Liver (tissue), 9 donors: Measurements from ENCODE around the gene MARK3. TPM values are rescaled to one million over a fixed set of nuclear protein-coding genes. Genes with fewer than 3 reads are reported as not detected.

Experiments
- DNase-seq: peaks from one replicate; pipeline ENCODE4 v3.0.0-alpha.2; 2017; ENCODE audit warnings: low spot score
- H3K27ac ChIP-seq, 2 donors: one replicate each; pipeline ENCODE4 v1.7.0; 2013; ENCODE audit warnings: inconsistent platforms in 2 of 2, low read length in 2 of 2, control low read depth in 1 of 2, low read depth in 1 of 2, mild to moderate bottlenecking in 1 of 2
- H3K27me3 ChIP-seq, 4 donors: one replicate each; pipeline versions ENCODE4 v1.6.1 to v1.7.0; 2013; ENCODE audit warnings: low read length in 3 of 4, inconsistent platforms in 1 of 4, mild to moderate bottlenecking in 1 of 4, moderate library complexity in 1 of 4; ENCODE audit not compliant: control insufficient read depth in 4 of 4, insufficient read depth in 4 of 4
- H3K36me3 ChIP-seq, 4 donors: one replicate each; pipeline versions ENCODE4 v1.6.1 to v1.7.0; 2013; ENCODE audit warnings: low read length in 3 of 4, mild to moderate bottlenecking in 3 of 4, low read depth in 1 of 4, moderate library complexity in 1 of 4; ENCODE audit not compliant: control insufficient read depth in 4 of 4, insufficient read depth in 3 of 4
- H3K4me1 ChIP-seq, 4 donors: one replicate each; pipeline versions ENCODE4 v1.6.1 to v1.7.0; 2013; ENCODE audit warnings: low read length in 3 of 4, mild to moderate bottlenecking in 3 of 4, moderate library complexity in 1 of 4; ENCODE audit not compliant: control insufficient read depth in 4 of 4, insufficient read depth in 4 of 4
- H3K4me3 ChIP-seq, 3 donors: one replicate each; pipeline versions ENCODE4 v1.6.1 to v1.7.0; 2013; ENCODE audit warnings: low read length in 3 of 3, control low read depth in 1 of 3, low read depth in 1 of 3, mild to moderate bottlenecking in 1 of 3
- H3K9ac ChIP-seq, 2 donors: one replicate each; pipeline ENCODE4 v1.7.0; 2013; ENCODE audit warnings: low read length in 2 of 2, mild to moderate bottlenecking in 2 of 2, moderate library complexity in 2 of 2, control low read depth in 1 of 2, low read depth in 1 of 2
- H3K9me3 ChIP-seq, 4 donors: one replicate each; pipeline versions ENCODE4 v1.6.1 to v1.7.0; 2013; ENCODE audit warnings: low read length in 3 of 4; ENCODE audit not compliant: control insufficient read depth in 4 of 4
- EGR1 ChIP-seq, 2 donors: IDR thresholded peaks; 2 replicates each; pipeline ENCODE4 v1.6.1; 2016 to 2018; ENCODE audit warnings: antibody characterized with exemption in 2 of 2, low read depth in 2 of 2
- FOXA1 ChIP-seq: IDR thresholded peaks from 2 replicates; pipeline ENCODE4 v1.6.1; 2016; ENCODE audit warnings: antibody characterized with exemption
- FOXA2 ChIP-seq: IDR thresholded peaks from 2 replicates; pipeline ENCODE4 v1.6.1; 2016; ENCODE audit warnings: antibody characterized with exemption
- GABPA ChIP-seq, 2 donors: IDR thresholded peaks in 1 of 2; conservative IDR thresholded peaks in 1 of 2; 2 replicates each; pipeline ENCODE4 v1.6.1; 2016; ENCODE audit warnings: antibody characterized with exemption in 2 of 2, mild to moderate bottlenecking in 1 of 2, moderate library complexity in 1 of 2
- HNF4A ChIP-seq, 2 donors: conservative IDR thresholded peaks; 2 replicates each; pipeline ENCODE4 v1.6.1; 2016; ENCODE audit warnings: antibody characterized with exemption in 2 of 2, mild to moderate bottlenecking in 2 of 2
- JUND ChIP-seq, 2 donors: IDR thresholded peaks; 2 replicates each; pipeline ENCODE4 v1.6.1; 2016; ENCODE audit warnings: antibody characterized with exemption in 2 of 2
- TAF1 ChIP-seq: conservative IDR thresholded peaks from 2 replicates; pipeline ENCODE4 v1.6.1; 2016; ENCODE audit warnings: antibody characterized with exemption, mild to moderate bottlenecking
- WGBS: extraction: QIAGEN DNeasy Blood & Tissue Kit; methylation state at CpG from one replicate; pipeline ENCODE4 v1.1.7; 2013; 5-methylcytosine and 5-hydroxymethylcytosine counted together
- polyA plus RNA-seq, 2 donors: library from polyadenylated mRNA; stranded (reverse) in 1 of 2; unstranded in 1 of 2; fragments of 200-250 nt in 1 of 2; fragments of >200 nt in 1 of 2; fragmentation: Nextera tagmentation in 1 of 2; extraction: Ambion mirVana in 1 of 2; gene quantifications; one replicate each; pipeline versions ENCODE4 v1.2.1 to v1.2.3, GENCODE V29; 2013 to 2015
- total RNA-seq, 2 donors: library from RNA; depleted of rRNA; stranded (reverse); fragments of >200 nt; gene quantifications; one replicate each; pipeline ENCODE4 v1.2.3, GENCODE V29; 2014
- TF ChIP-seq, protein P1 (sequence below): fragments of 150-350 bp; IDR thresholded peaks from 2 replicates; pipeline ENCODE4 v1.5.1; 2017; ENCODE audit warnings: improper control_type of control experiment, low read depth, low read length; ENCODE audit not compliant: missing input control
- TF ChIP-seq, protein P2 (sequence below): IDR thresholded peaks from 2 replicates; pipeline ENCODE4 v1.6.1; 2016; ENCODE audit warnings: antibody characterized with exemption, mild to moderate bottlenecking
- TF ChIP-seq, protein P3 (sequence below): IDR thresholded peaks from 2 replicates; pipeline ENCODE4 v1.6.1; 2016; ENCODE audit warnings: antibody characterized with exemption
- TF ChIP-seq, protein P4 (sequence below): IDR thresholded peaks from 2 replicates; pipeline ENCODE4 v1.6.1; 2016; ENCODE audit warnings: antibody characterized with exemption
- TF ChIP-seq, protein P5 (sequence below): IDR thresholded peaks from 2 replicates; pipeline ENCODE4 v1.6.1; 2016; ENCODE audit warnings: antibody characterized with exemption
- donor health status: healthy.
- donor health status: healthy.
- donor health status: healthy.
- donor health status: healthy.
- donor health status: healthy.

Gene MARK3
- total and polyA plus RNA-seq, 4 donors = 14.1 to 86.0 (median 33.0) TPM

DNA sequence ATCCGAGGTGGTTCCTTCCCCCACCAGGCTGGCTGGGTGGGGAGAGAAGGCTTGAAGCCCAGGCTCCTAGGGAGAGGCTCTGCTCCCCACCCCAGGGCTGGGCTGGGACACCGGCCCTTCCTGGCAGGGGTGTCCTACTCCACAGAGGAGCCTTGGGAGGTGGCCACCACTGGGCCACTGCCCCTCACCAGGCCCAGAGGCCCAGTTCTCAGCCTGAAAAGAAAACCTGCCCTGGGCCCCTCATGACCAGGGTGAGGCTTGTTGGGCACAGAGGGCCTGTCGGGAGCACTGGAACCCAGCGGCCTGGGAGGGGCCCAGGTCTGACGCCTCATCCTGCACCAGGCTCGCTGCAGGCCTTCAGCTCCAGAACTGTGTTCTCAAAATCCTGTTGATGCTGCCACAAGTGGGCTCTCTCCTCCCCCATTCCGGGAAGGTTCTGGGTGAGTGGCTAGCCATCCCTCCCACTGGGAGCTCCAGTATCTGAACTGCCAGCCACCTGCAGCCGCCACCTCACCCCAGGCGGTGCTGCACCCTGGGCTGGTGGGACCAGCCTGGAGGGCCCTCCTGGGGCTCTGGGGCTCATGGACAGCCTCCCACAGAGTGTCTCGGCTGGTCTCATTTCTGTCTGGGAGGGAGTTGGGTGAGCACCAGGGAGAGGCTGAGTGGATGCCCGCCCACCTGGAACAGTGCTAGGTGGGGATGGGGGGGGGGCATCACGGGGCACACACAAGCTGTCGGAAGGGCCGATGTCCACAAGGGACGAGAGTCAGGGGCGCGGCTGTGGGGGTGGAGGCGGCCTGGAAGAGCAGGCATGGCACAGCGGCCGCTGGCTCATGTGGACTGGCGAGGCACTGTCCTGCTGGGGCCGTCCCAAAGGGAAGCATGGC is 165.5 kb downstream of the MARK3 start:
- Histone ChIP-seq H3K9me3 (no peaks in the 10 kb centered on the region), H3K27ac (no peak overlapping the region), H3K4me1 (no peaks in the 10 kb centered on the region), H3K36me3 (peaks cover 0 to 2% (median 0%) of the 10 kb centered on the region in 4 donors), H3K9ac (no peak overlapping the region), H3K27me3 (no peaks in the 10 kb centered on the region), H3K4me3 (no peak overlapping the region)
- WGBS = 85% methylated on average over 22 of the region's 22 CpGs
- no peak for DNase-seq
- no peak for TF ChIP-seq HNF4A (conservative IDR thresholded peaks at IDR 0.05)
- TF ChIP-seq, protein P1, sequence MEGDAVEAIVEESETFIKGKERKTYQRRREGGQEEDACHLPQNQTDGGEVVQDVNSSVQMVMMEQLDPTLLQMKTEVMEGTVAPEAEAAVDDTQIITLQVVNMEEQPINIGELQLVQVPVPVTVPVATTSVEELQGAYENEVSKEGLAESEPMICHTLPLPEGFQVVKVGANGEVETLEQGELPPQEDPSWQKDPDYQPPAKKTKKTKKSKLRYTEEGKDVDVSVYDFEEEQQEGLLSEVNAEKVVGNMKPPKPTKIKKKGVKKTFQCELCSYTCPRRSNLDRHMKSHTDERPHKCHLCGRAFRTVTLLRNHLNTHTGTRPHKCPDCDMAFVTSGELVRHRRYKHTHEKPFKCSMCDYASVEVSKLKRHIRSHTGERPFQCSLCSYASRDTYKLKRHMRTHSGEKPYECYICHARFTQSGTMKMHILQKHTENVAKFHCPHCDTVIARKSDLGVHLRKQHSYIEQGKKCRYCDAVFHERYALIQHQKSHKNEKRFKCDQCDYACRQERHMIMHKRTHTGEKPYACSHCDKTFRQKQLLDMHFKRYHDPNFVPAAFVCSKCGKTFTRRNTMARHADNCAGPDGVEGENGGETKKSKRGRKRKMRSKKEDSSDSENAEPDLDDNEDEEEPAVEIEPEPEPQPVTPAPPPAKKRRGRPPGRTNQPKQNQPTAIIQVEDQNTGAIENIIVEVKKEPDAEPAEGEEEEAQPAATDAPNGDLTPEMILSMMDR = no peak
- no peak for TF ChIP-seq EGR1 (IDR thresholded peaks at IDR 0.05; ENCODE audit: low read depth in 2 of 2)
- TF ChIP-seq FOXA1 = no peak
- TF ChIP-seq, protein P2, sequence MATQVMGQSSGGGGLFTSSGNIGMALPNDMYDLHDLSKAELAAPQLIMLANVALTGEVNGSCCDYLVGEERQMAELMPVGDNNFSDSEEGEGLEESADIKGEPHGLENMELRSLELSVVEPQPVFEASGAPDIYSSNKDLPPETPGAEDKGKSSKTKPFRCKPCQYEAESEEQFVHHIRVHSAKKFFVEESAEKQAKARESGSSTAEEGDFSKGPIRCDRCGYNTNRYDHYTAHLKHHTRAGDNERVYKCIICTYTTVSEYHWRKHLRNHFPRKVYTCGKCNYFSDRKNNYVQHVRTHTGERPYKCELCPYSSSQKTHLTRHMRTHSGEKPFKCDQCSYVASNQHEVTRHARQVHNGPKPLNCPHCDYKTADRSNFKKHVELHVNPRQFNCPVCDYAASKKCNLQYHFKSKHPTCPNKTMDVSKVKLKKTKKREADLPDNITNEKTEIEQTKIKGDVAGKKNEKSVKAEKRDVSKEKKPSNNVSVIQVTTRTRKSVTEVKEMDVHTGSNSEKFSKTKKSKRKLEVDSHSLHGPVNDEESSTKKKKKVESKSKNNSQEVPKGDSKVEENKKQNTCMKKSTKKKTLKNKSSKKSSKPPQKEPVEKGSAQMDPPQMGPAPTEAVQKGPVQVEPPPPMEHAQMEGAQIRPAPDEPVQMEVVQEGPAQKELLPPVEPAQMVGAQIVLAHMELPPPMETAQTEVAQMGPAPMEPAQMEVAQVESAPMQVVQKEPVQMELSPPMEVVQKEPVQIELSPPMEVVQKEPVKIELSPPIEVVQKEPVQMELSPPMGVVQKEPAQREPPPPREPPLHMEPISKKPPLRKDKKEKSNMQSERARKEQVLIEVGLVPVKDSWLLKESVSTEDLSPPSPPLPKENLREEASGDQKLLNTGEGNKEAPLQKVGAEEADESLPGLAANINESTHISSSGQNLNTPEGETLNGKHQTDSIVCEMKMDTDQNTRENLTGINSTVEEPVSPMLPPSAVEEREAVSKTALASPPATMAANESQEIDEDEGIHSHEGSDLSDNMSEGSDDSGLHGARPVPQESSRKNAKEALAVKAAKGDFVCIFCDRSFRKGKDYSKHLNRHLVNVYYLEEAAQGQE = no peak
- TF ChIP-seq, protein P3, sequence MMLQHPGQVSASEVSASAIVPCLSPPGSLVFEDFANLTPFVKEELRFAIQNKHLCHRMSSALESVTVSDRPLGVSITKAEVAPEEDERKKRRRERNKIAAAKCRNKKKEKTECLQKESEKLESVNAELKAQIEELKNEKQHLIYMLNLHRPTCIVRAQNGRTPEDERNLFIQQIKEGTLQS = no peak
- TF ChIP-seq, protein P4, sequence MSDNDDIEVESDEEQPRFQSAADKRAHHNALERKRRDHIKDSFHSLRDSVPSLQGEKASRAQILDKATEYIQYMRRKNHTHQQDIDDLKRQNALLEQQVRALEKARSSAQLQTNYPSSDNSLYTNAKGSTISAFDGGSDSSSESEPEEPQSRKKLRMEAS = no peak
- no peak for TF ChIP-seq JUND (IDR thresholded peaks at IDR 0.05)
- TF ChIP-seq, protein P5, sequence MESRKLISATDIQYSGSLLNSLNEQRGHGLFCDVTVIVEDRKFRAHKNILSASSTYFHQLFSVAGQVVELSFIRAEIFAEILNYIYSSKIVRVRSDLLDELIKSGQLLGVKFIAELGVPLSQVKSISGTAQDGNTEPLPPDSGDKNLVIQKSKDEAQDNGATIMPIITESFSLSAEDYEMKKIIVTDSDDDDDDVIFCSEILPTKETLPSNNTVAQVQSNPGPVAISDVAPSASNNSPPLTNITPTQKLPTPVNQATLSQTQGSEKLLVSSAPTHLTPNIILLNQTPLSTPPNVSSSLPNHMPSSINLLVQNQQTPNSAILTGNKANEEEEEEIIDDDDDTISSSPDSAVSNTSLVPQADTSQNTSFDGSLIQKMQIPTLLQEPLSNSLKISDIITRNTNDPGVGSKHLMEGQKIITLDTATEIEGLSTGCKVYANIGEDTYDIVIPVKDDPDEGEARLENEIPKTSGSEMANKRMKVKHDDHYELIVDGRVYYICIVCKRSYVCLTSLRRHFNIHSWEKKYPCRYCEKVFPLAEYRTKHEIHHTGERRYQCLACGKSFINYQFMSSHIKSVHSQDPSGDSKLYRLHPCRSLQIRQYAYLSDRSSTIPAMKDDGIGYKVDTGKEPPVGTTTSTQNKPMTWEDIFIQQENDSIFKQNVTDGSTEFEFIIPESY = no peak
- TF ChIP-seq FOXA2 = no peak

DNA sequence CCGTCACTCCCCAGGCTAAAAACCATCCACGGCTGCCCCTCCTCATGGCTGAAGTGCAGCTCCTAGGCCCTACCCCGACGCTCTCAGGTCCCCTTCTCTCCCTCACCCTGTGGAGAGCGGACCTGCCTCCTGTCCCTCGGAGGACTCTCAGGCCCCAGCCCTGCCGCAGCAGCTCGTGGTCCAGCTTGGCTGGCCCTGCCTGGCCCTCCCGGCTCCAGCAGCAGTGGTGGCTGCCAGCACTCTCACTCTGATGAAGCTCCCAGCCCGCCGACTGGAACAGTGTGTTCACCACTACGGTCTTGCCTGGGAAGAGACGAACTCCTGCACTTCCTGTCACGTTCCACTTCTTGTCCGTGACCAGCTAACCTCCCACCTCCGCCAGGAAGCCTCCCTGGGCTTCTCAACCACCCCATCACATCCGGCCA is 166.1 kb downstream of the MARK3 start:
- no peaks in the 10 kb centered on the region for H3K4me1 ChIP-seq
- H3K36me3 ChIP-seq = peaks cover 0 to 2% (median 0%) of the 10 kb centered on the region in 4 donors
- 87% methylated on average over 17 of the region's 17 CpGs for WGBS
- DNase-seq = no peak
- no peaks in the 10 kb centered on the region for H3K27me3 ChIP-seq
- H3K4me3 ChIP-seq = no peak overlapping the region
- H3K9me3 ChIP-seq = no peaks in the 10 kb centered on the region
- H3K27ac ChIP-seq = no peak overlapping the region
- no peak overlapping the region for H3K9ac ChIP-seq
- TF ChIP-seq, protein P5 = no peak
- TF ChIP-seq, protein P3 = no peak
- TF ChIP-seq, protein P1 = no peak
- TF ChIP-seq GABPA (IDR thresholded peaks at IDR 0.05 in 1 of 2, conservative IDR thresholded peaks at IDR 0.05 in 1 of 2) (no peak), TAF1 (no peak), EGR1 (IDR thresholded peaks at IDR 0.05; ENCODE audit: low read depth in 2 of 2) (no peak)
